Stimulated activated CD8-positive, alpha-beta memory T cell treated with anti-CD3 and anti-CD28 coated beads, Interleukin-4, amount 100 ng/mL, for 1 hour (primary cell): ENCODE measurements around the gene ACSM2A.
"Not testable (repeated sequence)": the region's sequence is repeated elsewhere in the genome, so short reads cannot be mapped to it uniquely, and the experiment has no call there.

ENCODE experiments used
- DNase-seq, 2 donors: peaks; one replicate each; pipeline ENCODE4 v3.0.0-alpha.2; 2020; ENCODE audit warnings: low read depth in 2 of 2, low spot score in 1 of 2

ACSM2A gene

GRCh38 chr16:20446652-20447393, 4.5 kb upstream of the ACSM2A start:
- not testable (repeated sequence) for DNase-seq

GRCh38 chr16:20453633-20454032, 2.3 kb downstream of the ACSM2A start:
- DNase-seq, result not testable (repeated sequence)

- not testable (repeated sequence) for DNase-seq
Observed at GRCh38 chr16:20459227-20459626, 7.9 kb downstream of the ACSM2A start.

GRCh38 chr16:20460313-20460712, 9.0 kb downstream of the ACSM2A start:
- not testable (repeated sequence) for DNase-seq

- DNase-seq, result not testable (repeated sequence)
Observed at GRCh38 chr16:20468954-20469353, 17.6 kb downstream of the ACSM2A start.

GRCh38 chr16:20469930-20470329, 18.6 kb downstream of the ACSM2A start:
- DNase-seq, result not testable (repeated sequence)

- DNase-seq, result not testable (repeated sequence)
Observed at GRCh38 chr16:20470732-20471131, 19.4 kb downstream of the ACSM2A start.

- not testable (repeated sequence) for DNase-seq
Observed at GRCh38 chr16:20477188-20477744, 25.9 kb downstream of the ACSM2A start.

GRCh38 chr16:20483989-20484388, 32.7 kb downstream of the ACSM2A start:
- DNase-seq, result not testable (repeated sequence)

- DNase-seq, result no peak
Observed at GRCh38 chr16:20484726-20485125, 33.4 kb downstream of the ACSM2A start.

GRCh38 chr16:20485408-20485807, 34.1 kb downstream of the ACSM2A start:
- no peak for DNase-seq

GRCh38 chr16:20490994-20491393, 39.7 kb downstream of the ACSM2A start:
- DNase-seq, result not testable (repeated sequence)

- not testable (repeated sequence) for DNase-seq
Observed at GRCh38 chr16:20491448-20491847, 40.1 kb downstream of the ACSM2A start.

- no peak for DNase-seq
Observed at GRCh38 chr16:20504418-20504817, 53.1 kb downstream of the ACSM2A start.

GRCh38 chr16:20507280-20507679, 56.0 kb downstream of the ACSM2A start:
- DNase-seq, result no peak

- DNase-seq, result no peak
Observed at GRCh38 chr16:20510323-20510722, 59.0 kb downstream of the ACSM2A start.

GRCh38 chr16:20515688-20516090, 64.4 kb downstream of the ACSM2A start:
- DNase-seq, result no peak

GRCh38 chr16:20517149-20517548, 65.8 kb downstream of the ACSM2A start:
- no peak for DNase-seq

- no peak for DNase-seq
Observed at GRCh38 chr16:20519231-20519630, 67.9 kb downstream of the ACSM2A start.

- DNase-seq, result no peak
Observed at GRCh38 chr16:20520103-20520502, 68.8 kb downstream of the ACSM2A start.

- not testable (repeated sequence) for DNase-seq
Observed at GRCh38 chr16:20531795-20532194, 80.5 kb downstream of the ACSM2A start.

GRCh38 chr16:20532284-20532792, 81.0 kb downstream of the ACSM2A start:
- not testable (repeated sequence) for DNase-seq
